ENCODE measurements around the gene PTPN1. TPM values are rescaled to one million over a fixed set of nuclear protein-coding genes. Genes with fewer than 3 reads are reported as not detected.

Gene PTPN1
- total RNA-seq, 1 donor: 28.6 TPM

GRCh38 chr20:50574108-50574507 lies 63.9 kb downstream of the PTPN1 start:
- Histone ChIP-seq H3K27ac (ENCODE audit: low read depth, low read length) (no peak overlapping the region), H3K9me3 (ENCODE audit: low read depth, low read length) (no peaks in the 10 kb centered on the region), H3K27me3 (ENCODE audit: insufficient read depth, low read length) (no peaks in the 10 kb centered on the region), H2AFZ (ENCODE audit: low read length) (no peak overlapping the region), H3K4me2 (ENCODE audit: insufficient read depth, low read length) (no peak overlapping the region), H3K36me3 (ENCODE audit: insufficient read depth, low read length) (peaks cover 49% of the 10 kb centered on the region), H3K79me2 (ENCODE audit: insufficient read depth, low read length) (peaks cover 69% of the 10 kb centered on the region), H4K20me1 (ENCODE audit: insufficient read depth, low read length) (peaks cover 37% of the 10 kb centered on the region), H3K4me3 (ENCODE audit: insufficient read depth, low read length) (no peak overlapping the region), H3K4me1 (ENCODE audit: insufficient read depth, low read length) (peaks cover 18% of the 10 kb centered on the region)
- peak; percentile 60 for DNase-seq (ENCODE audit: insufficient read length, low spot score, missing footprints)
- TF ChIP-seq CTCF (IDR thresholded peaks at IDR 0.05; ENCODE audit: extremely low read depth, low read depth, low read length): no peak

GRCh38 chr20:50574586-50574985 lies 64.4 kb downstream of the PTPN1 start:
- no peak overlapping the region for H2AFZ ChIP-seq (ENCODE audit: low read length)
- no peak overlapping the region for H3K4me3 ChIP-seq (ENCODE audit: insufficient read depth, low read length)
- peaks cover 50% of the 10 kb centered on the region for H3K36me3 ChIP-seq (ENCODE audit: insufficient read depth, low read length)
- peaks cover 68% of the 10 kb centered on the region for H3K79me2 ChIP-seq (ENCODE audit: insufficient read depth, low read length)
- DNase-seq (ENCODE audit: insufficient read length, low spot score, missing footprints): peak; percentile 54
- H3K4me2 ChIP-seq (ENCODE audit: insufficient read depth, low read length): no peak overlapping the region
- H3K27ac ChIP-seq (ENCODE audit: low read depth, low read length): no peak overlapping the region
- H4K20me1 ChIP-seq (ENCODE audit: insufficient read depth, low read length): peaks cover 38% of the 10 kb centered on the region
- TF ChIP-seq CTCF (IDR thresholded peaks at IDR 0.05; ENCODE audit: extremely low read depth, low read depth, low read length): no peak
- no peaks in the 10 kb centered on the region for H3K9me3 ChIP-seq (ENCODE audit: low read depth, low read length)
- H3K27me3 ChIP-seq (ENCODE audit: insufficient read depth, low read length): no peaks in the 10 kb centered on the region
- peaks cover 18% of the 10 kb centered on the region for H3K4me1 ChIP-seq (ENCODE audit: insufficient read depth, low read length)

GRCh38 chr20:50575865-50576720 lies 65.9 kb downstream of the PTPN1 start:
- H3K27ac ChIP-seq (ENCODE audit: low read depth, low read length): no peak overlapping the region
- H3K4me2 ChIP-seq (ENCODE audit: insufficient read depth, low read length): no peak overlapping the region
- H3K27me3 ChIP-seq (ENCODE audit: insufficient read depth, low read length): no peaks in the 10 kb centered on the region
- peaks cover 65% of the 10 kb centered on the region for H3K79me2 ChIP-seq (ENCODE audit: insufficient read depth, low read length)
- H3K4me1 ChIP-seq (ENCODE audit: insufficient read depth, low read length): peaks cover 20% of the 10 kb centered on the region
- peaks cover 47% of the 10 kb centered on the region for H4K20me1 ChIP-seq (ENCODE audit: insufficient read depth, low read length)
- DNase-seq (ENCODE audit: insufficient read length, low spot score, missing footprints): peak; percentile 91
- no peak overlapping the region for H3K4me3 ChIP-seq (ENCODE audit: insufficient read depth, low read length)
- no peak overlapping the region for H2AFZ ChIP-seq (ENCODE audit: low read length)
- TF ChIP-seq CTCF (IDR thresholded peaks at IDR 0.05; ENCODE audit: extremely low read depth, low read depth, low read length): peak; percentile 78
- H3K36me3 ChIP-seq (ENCODE audit: insufficient read depth, low read length): peaks cover 66% of the 10 kb centered on the region
- H3K9me3 ChIP-seq (ENCODE audit: low read depth, low read length): no peaks in the 10 kb centered on the region

GRCh38 chr20:50577175-50578018 lies 67.2 kb downstream of the PTPN1 start:
- no peak overlapping the region for H2AFZ ChIP-seq (ENCODE audit: low read length)
- no peaks in the 10 kb centered on the region for H3K9me3 ChIP-seq (ENCODE audit: low read depth, low read length)
- no peak overlapping the region for H3K4me2 ChIP-seq (ENCODE audit: insufficient read depth, low read length)
- H3K27me3 ChIP-seq (ENCODE audit: insufficient read depth, low read length): no peaks in the 10 kb centered on the region
- H3K79me2 ChIP-seq (ENCODE audit: insufficient read depth, low read length): peaks cover 54% of the 10 kb centered on the region
- TF ChIP-seq CTCF (IDR thresholded peaks at IDR 0.05; ENCODE audit: extremely low read depth, low read depth, low read length): no peak
- no peak overlapping the region for H3K4me3 ChIP-seq (ENCODE audit: insufficient read depth, low read length)
- no peak overlapping the region for H3K27ac ChIP-seq (ENCODE audit: low read depth, low read length)
- peak; percentile 47 for DNase-seq (ENCODE audit: insufficient read length, low spot score, missing footprints)
- peaks cover 41% of the 10 kb centered on the region for H4K20me1 ChIP-seq (ENCODE audit: insufficient read depth, low read length)
- H3K36me3 ChIP-seq (ENCODE audit: insufficient read depth, low read length): peaks cover 76% of the 10 kb centered on the region
- H3K4me1 ChIP-seq (ENCODE audit: insufficient read depth, low read length): peaks cover 22% of the 10 kb centered on the region

Data from osteoblast (primary cell).